ENCODE data around the gene PDAP1.
"Not testable (repeated sequence)": the region's sequence is repeated elsewhere in the genome, so short reads cannot be mapped to it uniquely, and the experiment has no call there.

DNA sequence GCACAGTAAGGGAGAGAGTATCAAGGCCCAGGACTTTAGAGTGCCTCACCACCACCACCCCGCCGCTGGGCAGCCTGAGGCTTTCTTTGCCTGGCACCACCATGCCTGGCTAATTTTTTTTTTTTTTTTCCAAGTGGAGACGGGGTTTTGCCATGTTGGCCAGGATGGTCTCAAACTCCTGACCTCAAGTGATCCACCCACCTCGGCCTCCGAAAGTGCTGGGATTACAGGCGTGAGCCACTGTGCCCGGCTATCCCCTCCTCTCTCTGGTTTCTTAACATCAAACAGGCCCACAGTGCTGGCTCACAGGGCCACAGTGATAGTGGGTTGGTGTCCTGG lies 28.7 kb downstream of the PDAP1 start:
- TF ChIP-seq, protein P1, sequence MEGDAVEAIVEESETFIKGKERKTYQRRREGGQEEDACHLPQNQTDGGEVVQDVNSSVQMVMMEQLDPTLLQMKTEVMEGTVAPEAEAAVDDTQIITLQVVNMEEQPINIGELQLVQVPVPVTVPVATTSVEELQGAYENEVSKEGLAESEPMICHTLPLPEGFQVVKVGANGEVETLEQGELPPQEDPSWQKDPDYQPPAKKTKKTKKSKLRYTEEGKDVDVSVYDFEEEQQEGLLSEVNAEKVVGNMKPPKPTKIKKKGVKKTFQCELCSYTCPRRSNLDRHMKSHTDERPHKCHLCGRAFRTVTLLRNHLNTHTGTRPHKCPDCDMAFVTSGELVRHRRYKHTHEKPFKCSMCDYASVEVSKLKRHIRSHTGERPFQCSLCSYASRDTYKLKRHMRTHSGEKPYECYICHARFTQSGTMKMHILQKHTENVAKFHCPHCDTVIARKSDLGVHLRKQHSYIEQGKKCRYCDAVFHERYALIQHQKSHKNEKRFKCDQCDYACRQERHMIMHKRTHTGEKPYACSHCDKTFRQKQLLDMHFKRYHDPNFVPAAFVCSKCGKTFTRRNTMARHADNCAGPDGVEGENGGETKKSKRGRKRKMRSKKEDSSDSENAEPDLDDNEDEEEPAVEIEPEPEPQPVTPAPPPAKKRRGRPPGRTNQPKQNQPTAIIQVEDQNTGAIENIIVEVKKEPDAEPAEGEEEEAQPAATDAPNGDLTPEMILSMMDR (IDR thresholded peaks at IDR 0.05; ENCODE audit: low read depth, low read length): not testable (repeated sequence)
- not testable (repeated sequence) for TF ChIP-seq EZH2phosphoT487 (IDR thresholded peaks at IDR 0.05; ENCODE audit: low read depth)

Data from OCI-LY3 (cell line).